GM19463 (cell line): ENCODE results near the gene CD8B2.
"Not testable (repeated sequence)": the region's sequence is repeated elsewhere in the genome, so short reads cannot be mapped to it uniquely, and the experiment has no call there.

Experiments
- ATAC-seq: cut with Tn5 transposase; IDR thresholded peaks from one replicate; pipeline ENCODE4 v1.9.1; 2021; ENCODE audit warnings: mild to moderate bottlenecking, moderate library complexity; ENCODE audit not compliant: unreplicated experiment

The CD8B2 gene

DNA sequence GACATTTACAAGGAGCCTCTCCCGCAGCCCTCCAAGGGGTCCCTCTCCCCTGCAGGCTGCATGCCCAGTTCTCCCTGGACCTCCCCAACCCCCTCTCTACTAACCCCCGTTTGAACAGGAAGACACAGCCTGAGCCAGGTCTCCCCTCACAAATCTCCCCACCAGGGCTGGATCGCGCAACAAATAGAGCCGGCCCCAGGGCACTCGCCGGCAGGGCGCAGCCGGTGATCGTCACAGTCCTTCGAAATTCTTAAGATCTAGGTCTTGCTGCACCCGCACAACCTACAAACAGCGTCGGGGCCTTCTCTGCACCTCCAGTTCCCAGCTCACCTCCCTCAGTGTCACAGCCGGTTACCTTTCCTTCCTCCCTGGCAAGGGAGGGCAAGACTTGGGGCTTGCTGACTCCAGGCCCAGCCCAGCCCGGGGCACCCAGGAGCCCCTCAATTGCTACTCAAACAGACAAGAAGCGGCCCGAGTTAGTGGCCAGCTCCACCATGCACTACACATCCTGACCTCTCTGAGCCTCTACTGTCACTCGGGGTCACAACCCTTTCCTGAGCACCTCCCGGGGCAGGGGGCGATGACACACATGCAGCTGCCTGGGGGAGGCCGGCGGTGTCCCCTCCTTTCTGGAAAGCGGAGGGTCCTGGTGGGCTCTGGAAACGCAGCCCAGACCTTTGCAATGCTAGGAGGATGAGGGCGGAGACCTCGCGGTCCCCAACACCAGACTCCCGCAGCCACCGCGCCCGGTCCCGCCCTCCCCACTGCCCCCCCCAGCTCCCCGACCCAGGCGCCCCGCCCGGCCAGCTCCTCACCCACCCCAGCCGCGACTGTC is at the start of gene CD8B2:
CD8B2 (plus strand) TSS at position 814 of the 835 bp plus-strand sequence. CDS start 63 bp downstream, outside the sequence.
- ATAC-seq = not testable (repeated sequence)

DNA sequence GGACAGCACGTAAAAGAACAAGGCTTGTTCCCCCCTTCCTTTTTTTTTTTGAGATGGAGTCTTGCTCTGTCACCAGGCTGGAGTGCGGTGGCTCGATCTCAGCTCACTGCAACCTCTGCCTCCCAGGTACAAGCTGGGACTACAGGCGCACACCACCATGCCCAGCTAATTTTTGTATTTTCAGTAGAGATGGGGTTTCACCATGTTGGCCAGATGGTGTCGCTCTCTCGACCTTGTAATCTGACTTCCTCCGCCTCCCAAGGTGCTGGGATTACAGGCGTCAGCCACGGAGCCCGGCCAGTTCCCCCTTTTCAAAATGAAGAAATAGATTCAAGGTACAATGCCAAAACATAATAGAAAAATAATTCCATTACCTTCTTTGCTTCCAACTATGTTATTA is 25.3 kb upstream of the CD8B2 start:
- ATAC-seq = not testable (repeated sequence)

DNA sequence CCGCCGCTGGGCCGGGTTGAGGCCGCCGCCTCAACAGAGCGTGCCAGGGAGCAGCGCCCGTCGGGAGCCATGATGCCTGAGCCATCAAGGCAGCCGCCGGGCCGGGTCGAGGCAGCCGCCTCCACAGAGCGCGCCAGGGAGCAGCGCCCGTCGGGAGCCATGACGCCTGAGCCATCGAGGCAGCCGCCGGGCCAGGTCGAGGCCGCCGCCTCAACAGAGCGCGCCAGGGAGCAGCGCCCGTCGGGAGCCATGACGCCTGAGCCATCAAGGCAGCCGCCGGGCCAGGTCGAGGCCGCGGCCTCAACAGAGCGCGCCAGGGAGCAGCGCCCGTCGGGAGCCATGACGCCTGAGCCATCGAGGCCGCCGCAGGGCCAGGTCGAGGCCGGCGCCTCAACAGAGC is 19.6 kb upstream of the CD8B2 start:
- not testable (repeated sequence) for ATAC-seq

DNA sequence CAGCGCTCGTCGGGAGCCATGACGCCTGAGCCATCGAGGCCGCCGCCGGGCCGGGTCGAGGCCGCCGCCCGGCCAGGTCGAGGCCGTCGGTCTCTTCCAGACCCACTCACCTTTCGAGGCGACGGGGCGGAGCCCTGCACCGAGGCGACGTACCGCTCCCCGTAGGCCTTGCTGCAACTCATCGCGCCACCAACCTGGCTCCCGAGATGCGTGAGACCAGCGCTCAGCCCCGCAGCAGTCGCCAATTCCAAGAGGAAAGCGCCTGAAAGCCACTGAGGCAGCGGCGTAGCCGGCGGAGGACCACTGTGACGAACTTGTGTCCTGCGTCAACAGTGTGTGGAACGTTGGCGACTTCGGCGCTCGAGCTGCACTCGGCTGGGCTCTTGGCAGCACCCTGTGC is 19.1 kb upstream of the CD8B2 start, which contains the start of gene RGPD3:
RGPD3 (minus strand) TSS at position 307 of the 400 bp plus-strand sequence; CDS start at position 182, 125 bp downstream.
- ATAC-seq = not testable (repeated sequence)

DNA sequence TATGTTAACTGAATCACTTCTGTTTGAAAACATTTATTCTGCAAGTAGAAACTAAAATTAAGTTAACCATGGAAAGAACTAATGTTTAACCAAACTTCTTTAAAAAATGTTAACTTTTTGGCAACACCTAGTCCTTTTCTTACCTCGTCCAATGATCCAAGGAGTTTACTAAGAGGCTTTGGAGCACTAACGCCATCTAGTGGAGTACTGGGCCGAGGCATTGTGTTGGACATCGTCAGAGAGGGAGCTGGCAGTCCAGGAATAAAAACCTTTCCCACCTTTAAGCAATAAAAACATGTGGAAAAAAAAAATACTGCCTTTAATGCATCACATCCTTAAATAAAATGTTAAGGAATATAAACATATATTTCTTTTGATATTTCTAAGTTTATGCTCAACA is 16.5 kb upstream of the CD8B2 start:
- not testable (repeated sequence) for ATAC-seq

DNA sequence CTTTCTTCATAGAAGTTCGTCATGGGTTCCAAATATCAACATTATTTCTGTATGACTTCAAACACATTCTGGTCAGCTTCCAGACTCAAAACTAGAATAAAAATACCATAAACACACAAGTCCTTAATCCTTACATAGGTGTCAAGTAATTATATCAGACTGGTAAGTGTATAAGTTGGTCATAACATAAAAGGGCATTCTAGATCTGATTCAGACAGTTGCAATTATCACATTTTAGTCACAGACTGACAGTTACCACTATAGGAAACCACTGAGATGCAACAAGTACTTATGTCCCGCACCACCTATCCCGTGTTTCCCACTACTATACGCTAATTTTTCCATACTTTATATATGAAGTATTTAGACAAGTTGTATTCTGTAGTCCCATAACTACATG is 9.5 kb upstream of the CD8B2 start:
- not testable (repeated sequence) for ATAC-seq

DNA sequence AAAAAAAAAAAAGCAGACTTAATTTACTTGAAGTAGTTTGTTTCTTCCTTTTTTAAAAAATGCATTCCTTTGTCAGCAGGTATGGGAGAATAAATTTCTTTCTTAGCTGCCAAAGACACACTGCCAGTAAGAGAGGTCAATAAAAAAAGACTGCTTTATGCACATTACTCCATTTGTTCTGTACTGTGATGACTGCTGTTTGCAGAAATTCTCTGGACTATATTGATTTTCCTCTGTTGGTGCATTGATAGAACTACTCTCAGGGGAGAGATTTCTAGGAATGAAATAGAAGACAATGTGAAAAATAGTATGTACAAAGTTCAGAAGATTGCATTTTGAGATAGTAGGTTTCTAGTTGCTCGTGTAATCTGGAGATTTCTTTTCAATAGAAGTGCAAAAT is 7.6 kb upstream of the CD8B2 start:
- not testable (repeated sequence) for ATAC-seq

DNA sequence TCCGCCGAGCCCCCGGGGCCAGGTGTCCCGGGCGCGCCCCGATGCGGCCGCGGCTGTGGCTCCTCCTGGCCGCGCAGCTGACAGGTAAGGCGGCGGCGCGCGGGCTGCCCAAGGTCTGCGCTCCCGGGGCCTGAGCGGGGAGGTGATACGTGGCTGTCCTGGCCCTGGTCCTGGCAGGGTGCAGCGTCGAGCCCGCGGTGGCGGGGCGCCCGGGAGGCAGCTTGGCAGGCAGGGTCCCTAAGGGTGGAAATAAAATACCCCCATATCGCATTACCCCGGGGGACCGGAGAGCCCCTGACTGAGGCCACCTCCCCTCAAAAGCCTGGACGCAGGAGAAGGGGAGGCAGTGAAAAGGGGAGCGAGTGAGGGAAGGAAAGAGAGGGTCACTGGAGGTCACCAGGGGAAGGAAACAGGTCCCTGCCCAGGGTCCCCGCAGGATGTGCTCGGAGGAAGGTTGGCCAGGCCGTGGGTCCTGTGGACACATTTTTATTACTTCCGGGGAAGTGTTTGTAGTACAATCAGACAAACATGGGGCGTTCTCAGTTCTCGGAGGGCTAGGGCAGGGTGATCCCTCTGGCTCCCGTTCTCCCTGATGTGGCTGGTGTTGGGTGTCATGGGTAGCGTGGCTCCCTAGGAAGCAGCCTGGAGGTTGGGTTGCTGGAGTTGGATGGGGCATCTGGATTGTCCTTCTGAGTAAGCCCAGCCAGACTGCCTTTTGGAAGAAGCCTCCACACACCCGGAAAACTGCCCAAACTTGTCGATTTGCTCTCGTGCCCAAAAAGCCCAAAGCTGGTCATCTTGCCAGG is 425 bp downstream of the CD8B2 start:
- not testable (repeated sequence) for ATAC-seq

DNA sequence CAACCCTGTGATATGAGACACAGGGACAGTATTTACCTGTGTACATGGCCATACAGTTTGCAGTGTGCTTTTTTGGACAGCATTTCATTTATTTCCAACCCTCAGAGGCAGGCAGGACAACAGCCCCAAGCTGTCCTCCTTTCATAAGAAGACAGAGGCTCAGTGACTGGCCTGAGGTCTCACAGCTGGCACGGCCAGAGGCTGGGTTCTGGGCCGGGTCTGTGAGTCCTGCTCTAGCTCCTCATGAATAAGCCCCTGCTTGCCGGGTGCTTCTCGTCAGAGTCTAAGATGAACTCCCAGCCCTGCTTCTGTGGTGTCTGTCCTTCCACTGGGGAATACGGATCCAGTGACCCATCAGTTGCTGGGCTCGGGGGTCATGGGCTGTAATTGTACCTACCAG is 2.5 kb downstream of the CD8B2 start:
- not testable (repeated sequence) for ATAC-seq

DNA sequence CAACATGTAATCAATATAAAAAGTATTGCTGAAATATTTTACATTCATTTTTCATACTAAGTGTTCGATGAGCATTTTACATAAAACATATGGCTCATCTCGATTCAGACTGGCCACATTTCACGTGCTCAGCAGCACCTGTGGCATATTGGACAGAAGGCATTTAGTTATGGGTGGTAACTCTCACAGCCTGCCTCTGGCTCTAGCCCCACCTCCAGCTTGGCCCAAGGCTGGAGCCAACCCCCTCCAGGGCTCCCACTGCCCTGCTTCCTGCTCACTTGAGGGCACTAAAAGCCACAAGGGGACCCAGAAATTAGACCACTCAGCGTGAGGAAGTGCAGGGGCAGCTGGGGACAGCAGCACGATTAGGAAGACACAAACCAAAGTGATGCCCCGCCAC is 5.2 kb downstream of the CD8B2 start:
- not testable (repeated sequence) for ATAC-seq

DNA sequence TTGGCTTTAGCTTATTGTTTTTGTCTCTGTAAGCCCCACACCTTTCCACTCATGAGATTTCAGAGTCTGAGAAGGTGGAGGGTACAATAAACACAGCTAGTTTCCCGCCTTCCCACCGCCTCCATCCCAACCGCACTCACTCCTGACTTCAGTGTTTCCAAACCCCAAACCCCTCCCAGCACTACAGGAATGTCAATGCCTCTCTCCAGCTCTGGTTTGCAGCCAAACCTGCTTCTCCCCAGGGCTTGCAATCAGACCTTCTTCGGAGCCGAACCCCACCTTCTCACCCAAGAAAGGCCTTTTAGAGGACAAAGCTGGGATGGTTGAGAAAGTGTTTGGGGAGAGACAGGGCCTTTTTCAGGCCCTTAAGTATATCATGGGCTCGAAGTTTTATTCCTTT is 5.7 kb downstream of the CD8B2 start:
- ATAC-seq = not testable (repeated sequence)

DNA sequence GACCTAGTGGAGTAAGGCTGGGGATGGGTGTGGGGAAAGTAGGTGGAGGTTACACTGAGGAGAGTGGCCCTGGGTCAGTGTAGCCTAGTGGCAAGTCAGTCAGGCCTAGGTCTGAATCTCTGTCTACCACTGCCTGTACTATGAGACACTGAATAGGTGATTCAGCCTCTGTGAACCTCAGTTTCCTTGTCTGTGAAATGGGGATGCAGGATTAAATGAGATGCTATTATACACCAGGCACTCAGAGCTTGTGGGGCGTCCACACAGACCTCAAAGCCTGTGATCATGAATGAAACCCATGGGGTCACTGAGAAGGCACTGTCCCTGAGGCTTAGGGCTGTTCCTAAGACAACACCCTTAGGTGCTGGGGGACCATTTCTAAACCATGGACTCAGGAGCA is 11.4 kb downstream of the CD8B2 start:
- ATAC-seq = not testable (repeated sequence)

DNA sequence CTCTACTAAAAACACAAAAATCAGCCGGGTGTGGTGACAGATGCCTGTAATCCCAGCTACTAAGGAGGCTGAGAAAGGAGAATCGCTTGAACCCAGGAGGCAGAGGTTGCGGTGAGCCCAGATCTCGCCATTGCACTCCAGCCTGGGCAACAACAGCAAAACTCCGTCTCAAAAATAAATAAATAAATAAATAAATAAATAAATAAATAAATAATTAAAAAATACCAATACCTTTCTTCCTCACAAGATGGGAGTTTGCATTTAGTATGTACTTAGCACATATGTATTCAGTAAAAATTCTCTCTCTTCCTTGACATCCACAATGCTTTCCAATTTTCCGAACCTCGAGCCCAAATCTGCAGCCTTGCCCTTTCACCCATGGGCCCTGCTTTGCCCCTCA is 13.2 kb downstream of the CD8B2 start:
- ATAC-seq = not testable (repeated sequence)

DNA sequence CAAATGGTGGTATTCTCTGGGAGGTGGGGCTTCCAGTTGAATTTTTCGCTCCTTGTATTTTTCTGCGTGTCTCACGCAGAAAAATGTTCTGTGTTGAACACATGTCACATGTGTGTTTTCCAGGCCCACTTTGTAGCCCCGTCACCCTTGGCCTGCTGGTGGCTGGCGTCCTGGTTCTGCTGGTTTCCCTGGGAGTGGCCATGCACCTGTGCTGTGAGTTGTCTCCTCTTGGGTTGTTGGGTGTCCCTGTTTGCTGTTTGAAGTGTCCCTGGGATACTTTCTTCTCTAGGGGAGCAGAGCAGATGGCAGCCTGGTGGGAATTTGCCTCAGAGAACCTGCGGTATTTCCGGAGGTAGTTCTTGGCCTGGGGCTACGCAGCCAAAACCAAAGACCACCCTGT is 15.2 kb downstream of the CD8B2 start:
- not testable (repeated sequence) for ATAC-seq

DNA sequence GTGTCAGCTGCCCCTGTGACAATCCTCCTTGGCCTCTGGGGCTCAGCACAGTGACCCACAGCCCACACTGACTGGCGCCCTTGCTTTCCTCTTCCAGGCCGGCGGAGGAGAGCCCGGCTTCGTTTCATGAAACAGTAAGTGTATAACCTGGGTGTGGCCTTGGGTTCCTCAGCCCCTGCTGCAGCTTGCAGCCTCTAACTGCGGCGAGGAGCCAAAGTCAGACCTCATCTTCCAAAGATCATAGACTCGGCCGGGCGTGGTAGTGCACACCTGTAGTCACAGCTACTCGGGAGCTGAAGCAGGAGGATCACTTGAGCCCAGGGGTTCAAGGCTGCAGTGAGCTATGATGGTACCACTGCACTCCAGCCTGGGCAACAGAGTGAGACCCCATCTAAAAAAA is 17.0 kb downstream of the CD8B2 start:
- not testable (repeated sequence) for ATAC-seq

DNA sequence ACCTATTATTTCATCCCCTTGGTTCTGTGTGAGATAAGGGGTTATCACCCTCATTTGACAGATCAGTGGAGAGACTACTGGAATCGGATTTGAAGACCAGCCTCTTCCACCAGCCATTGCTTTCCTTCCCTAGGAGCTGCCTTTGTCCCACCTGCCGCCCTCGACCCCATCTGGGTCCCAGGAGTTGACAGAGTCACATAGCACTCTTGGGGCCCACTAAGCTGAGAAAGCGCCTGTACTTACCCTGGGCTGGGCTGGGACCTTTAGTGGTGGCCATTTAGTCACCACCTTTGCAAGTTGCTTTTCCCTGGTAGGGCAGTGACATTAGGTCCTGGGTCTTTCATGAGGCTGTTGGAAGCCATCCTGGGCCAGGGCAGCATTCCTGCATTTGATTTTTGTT is 17.6 kb downstream of the CD8B2 start:
- not testable (repeated sequence) for ATAC-seq

DNA sequence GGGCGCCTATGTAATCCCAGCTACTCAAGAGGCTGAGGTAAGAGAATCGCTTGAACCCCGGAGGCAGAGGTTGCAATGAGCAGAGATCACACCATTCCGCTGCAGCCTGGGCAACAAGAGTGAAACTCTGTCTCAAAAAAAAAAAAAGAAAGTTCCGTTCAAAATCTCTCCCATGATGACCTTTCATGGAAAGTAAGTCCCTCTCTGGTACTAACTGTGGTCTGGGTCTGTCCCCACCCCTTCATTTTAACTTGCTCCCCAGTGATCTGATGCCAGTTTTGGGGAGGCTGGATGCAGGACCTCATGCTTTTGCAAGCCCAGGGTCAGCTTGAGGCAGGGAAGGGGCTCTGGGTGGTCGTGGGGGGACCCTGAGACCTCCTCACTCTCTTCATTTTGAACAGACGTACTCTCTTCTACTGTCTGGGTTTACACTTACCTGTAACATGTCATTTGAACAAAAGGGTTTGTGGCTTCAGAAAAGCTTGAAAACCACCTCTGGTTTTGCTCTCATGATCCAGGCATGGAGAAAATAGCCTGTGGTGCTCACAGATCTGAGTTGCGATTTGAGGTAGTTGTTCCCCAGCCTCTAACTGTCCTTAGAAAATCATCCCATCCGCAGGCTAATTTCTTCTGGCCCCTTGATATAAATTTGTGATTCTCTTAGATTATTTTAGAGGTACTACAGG is 19.0 kb downstream of the CD8B2 start:
- ATAC-seq = not testable (repeated sequence)

DNA sequence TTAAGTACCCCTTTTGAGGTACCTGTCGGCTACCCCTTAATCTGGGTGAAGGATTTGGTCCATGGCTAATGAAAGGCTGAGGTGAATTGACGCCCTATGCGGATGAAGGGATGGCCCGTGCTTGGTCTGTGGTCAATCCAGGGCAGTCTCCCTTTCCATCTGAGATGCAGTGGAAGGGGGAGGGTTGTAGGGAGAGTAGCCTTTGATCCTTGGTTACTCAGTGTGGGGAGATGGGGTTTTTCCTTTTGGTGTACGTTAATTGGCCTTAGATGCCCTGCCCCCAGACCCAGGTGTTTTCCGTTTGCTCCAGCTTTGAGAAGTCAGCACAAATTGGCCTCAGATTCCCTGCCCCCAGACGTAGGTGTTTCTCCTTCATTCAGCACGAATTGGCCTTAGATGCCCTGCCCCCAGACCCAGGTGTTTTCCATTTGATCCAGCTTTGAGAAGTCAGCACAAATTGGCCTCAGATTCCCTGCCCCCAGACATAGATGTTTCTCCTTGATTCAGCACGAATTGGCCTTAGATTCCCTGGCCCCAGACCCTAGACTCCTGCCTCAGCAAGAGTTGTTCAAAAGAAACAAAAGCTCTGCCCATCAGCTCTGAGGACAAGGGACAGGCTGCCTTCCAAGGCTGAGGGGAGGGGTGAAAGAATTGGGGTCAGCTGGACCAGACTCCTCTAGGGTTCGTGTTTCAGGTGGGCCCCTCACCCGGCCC is 21.7 kb downstream of the CD8B2 start:
- not testable (repeated sequence) for ATAC-seq

DNA sequence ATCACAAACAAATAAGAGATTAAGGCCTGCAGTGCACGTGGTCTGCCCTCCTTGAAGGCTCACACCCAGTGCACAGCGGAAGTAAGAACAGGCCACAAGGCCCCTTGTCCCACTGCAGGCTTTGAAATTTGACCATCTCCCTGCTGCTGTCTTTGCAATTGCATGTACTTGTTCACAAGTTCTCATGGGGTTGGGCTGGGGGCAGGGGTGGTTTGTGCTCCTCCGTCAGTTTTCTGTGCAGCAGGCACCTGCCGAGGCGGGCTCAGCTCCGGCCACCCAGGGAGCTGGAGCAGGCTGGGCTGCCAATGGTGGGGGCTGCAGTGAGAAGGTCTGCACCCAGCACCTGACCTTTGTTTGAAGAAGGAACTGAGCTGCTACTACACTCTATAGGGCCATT is 22.2 kb downstream of the CD8B2 start:
- not testable (repeated sequence) for ATAC-seq

DNA sequence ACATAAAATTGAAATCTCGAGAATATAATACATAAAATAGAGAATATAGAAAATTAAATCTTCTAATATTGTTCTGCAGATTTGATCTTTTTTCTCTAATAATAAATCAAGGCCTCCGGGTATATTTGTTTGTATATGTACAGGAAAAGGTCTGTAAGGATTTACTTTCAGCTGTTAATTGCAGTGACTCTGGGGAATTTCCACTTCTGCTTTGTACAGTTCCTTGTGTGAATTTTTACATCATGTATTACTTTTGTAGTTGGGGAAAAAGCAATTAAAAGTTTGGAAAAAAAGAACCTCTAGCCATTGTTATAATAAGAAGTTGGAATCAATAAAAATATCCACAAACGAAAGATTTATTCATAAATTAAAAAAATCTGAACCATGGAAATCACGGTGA is 23.6 kb downstream of the CD8B2 start:
- ATAC-seq = not testable (repeated sequence)
